VCaP (cell line): Measurements from ENCODE around the gene PLIN3.
A peak's percentile ranks its signal among the peaks of the same experiment; 100 is the strongest.
"Not testable (repeated sequence)": the region's sequence is repeated elsewhere in the genome, so short reads cannot be mapped to it uniquely, and the experiment has no call there.

Experiments used
- H3K27ac ChIP-seq: fragments of 450-650 bp; 2 replicates; pipeline ENCODE4 v1.5.1; 2017
- CTCF ChIP-seq: fragments of 450-650 bp; conservative IDR thresholded peaks from 2 replicates; pipeline ENCODE4 v1.5.1; 2017; ENCODE audit warnings: mild to moderate bottlenecking, moderate library complexity

PLIN3 gene

GRCh38 chr19:4830768-4831265 is 36.6 kb downstream of the PLIN3 start:
- peak overlapping the region; percentile 86 for H3K27ac ChIP-seq
- TF ChIP-seq CTCF: no peak

DNA sequence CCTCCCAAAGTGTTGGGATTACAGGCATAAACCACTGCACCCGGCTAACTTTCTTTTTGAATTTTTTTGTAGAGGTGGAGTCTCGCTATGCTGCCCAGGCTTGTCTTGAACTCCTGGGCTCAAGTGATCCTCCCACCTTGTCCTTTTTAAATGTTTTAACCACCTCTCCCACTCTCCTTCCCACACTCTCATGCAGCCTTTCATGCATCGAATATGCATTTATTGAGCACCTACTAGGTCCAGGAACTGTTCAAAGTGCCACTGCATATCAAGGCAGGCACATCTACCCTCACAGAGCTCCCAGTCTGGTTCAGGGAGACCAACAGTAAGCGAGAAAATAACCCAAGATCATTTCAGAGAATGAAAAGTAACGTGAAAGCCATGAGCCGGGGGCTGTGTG is 37.1 kb downstream of the PLIN3 start:
- no peak for TF ChIP-seq CTCF
- peak overlapping the region; percentile 86 for H3K27ac ChIP-seq

DNA sequence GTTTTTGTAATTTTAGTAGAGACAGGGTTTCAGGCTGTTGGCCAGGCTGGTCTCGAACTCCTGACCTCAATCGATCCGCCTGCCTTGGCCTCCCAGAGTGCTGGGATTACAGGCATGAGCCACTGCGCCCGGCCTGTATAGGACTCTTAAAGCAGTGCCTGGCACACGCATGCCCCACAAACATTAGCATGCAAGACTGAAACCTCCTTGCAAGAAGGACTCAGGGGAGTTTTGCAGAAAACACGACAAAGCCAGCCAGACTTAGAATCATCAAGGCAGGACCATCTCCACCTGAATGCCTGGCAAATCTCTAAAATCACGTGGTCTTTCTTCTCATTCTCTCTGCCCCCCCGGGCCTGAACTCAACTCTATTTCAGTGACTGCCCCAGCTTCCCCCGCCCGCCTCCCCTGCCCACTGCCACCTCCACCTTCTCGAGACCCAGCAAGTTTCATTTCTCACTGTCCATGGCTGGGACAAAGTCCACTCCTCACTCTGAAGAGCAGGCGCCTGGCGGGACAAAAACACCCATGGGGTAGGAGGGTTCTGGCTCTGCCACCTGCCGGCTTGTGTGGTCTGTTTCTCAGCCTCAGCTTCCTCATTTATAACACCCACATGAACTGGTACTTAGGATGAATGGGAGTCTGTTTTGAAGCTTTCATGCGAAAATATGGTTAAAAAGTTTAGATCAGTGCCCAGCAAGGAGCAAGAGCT is 38.3 kb downstream of the PLIN3 start:
- no peak for TF ChIP-seq CTCF
- H3K27ac ChIP-seq: peak overlapping the region; percentile 86

DNA sequence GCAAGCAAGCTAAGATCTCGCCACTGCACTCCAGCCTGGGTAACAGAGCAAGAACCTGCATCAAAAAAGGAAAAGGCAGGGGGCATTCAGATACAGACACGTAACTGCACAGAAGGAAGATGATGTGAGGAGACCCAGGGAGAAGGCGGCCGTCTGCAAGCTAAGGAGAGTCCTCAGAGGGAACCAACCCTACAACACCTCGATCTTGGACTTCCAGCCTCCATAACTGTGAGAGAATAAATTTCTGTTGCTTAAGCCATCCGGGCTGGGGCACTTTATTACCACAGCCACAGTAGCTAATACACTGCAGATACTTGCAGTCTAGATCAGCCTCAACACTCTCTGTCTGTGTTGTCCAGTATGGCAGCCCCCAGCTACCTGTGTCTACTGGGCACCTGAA is 43.9 kb downstream of the PLIN3 start:
- TF ChIP-seq CTCF: no peak
- no peak overlapping the region for H3K27ac ChIP-seq

- not testable (repeated sequence) for H3K27ac ChIP-seq
These were observed 45.1 kb downstream of the PLIN3 start for GRCh38 chr19:4822354-4822753.

GRCh38 chr19:4821265-4821664 is 46.2 kb downstream of the PLIN3 start:
- no peak overlapping the region for H3K27ac ChIP-seq
- no peak for TF ChIP-seq CTCF

GRCh38 chr19:4817467-4818277 is 49.8 kb downstream of the PLIN3 start:
- no peak overlapping the region for H3K27ac ChIP-seq
- TF ChIP-seq CTCF: no peak

GRCh38 chr19:4816950-4817278 is 50.6 kb downstream of the PLIN3 start:
- no peak overlapping the region for H3K27ac ChIP-seq
- TF ChIP-seq CTCF: no peak
